GM12875 (cell line): ENCODE measurements around the gene IL13RA2.

ENCODE experiments used
- H3K4me3 ChIP-seq: one replicate; pipeline ENCODE4 v1.5.1; 2011; ENCODE audit warnings: low read depth, low read length, control low read depth
- TF ChIP-seq, protein P1 (sequence below): IDR thresholded peaks from 2 replicates; pipeline ENCODE4 v1.5.1; 2011; ENCODE audit warnings: low read depth, mild to moderate bottlenecking, control low read depth, inconsistent platforms, low read length, moderate library complexity, borderline replicate concordance; ENCODE audit not compliant: insufficient read depth

The IL13RA2 gene

GRCh38 chrX:114964374-114964773 lies 53.0 kb downstream of the IL13RA2 start:
- TF ChIP-seq, protein P1, sequence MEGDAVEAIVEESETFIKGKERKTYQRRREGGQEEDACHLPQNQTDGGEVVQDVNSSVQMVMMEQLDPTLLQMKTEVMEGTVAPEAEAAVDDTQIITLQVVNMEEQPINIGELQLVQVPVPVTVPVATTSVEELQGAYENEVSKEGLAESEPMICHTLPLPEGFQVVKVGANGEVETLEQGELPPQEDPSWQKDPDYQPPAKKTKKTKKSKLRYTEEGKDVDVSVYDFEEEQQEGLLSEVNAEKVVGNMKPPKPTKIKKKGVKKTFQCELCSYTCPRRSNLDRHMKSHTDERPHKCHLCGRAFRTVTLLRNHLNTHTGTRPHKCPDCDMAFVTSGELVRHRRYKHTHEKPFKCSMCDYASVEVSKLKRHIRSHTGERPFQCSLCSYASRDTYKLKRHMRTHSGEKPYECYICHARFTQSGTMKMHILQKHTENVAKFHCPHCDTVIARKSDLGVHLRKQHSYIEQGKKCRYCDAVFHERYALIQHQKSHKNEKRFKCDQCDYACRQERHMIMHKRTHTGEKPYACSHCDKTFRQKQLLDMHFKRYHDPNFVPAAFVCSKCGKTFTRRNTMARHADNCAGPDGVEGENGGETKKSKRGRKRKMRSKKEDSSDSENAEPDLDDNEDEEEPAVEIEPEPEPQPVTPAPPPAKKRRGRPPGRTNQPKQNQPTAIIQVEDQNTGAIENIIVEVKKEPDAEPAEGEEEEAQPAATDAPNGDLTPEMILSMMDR = no peak
- no peak overlapping the region for H3K4me3 ChIP-seq

GRCh38 chrX:114962209-114962608 lies 55.2 kb downstream of the IL13RA2 start:
- TF ChIP-seq, protein P1 = no peak
- H3K4me3 ChIP-seq = no peak overlapping the region

GRCh38 chrX:114959729-114960128 lies 57.7 kb downstream of the IL13RA2 start:
- no peak overlapping the region for H3K4me3 ChIP-seq
- TF ChIP-seq, protein P1 = no peak
